ENCODE data around the gene PCSK5. TPM values are rescaled to one million over a fixed set of nuclear protein-coding genes. Genes with fewer than 3 reads are reported as not detected.
"Not testable (repeated sequence)": the region's sequence is repeated elsewhere in the genome, so short reads cannot be mapped to it uniquely, and the experiment has no call there.

Gene PCSK5
- polyA plus RNA-seq, 4 donors: 13.9 to 16.3 (median 15.0) TPM

DNA sequence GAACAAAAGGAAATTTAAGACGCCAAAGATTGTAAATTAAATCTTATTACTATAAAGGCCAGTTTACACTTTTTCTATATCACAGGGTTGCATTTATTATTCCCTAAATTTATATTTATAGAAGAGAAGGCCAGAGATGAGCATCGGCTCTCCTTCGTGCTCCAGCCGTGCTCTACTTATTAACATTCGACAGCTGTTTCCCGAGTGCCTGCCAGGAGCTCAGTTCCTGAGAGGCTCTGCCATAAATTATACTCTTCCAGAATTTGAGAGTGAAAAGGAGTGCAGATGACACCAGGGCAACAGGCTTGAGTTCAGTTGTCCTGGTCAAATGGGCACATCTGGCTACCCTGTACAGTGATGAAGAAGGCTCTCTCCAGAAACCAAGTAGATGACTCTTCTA is 70.1 kb downstream of the PCSK5 start:
- no peak for DNase-seq (ENCODE audit: low read depth in 4 of 4, low spot score in 3 of 4)

DNA sequence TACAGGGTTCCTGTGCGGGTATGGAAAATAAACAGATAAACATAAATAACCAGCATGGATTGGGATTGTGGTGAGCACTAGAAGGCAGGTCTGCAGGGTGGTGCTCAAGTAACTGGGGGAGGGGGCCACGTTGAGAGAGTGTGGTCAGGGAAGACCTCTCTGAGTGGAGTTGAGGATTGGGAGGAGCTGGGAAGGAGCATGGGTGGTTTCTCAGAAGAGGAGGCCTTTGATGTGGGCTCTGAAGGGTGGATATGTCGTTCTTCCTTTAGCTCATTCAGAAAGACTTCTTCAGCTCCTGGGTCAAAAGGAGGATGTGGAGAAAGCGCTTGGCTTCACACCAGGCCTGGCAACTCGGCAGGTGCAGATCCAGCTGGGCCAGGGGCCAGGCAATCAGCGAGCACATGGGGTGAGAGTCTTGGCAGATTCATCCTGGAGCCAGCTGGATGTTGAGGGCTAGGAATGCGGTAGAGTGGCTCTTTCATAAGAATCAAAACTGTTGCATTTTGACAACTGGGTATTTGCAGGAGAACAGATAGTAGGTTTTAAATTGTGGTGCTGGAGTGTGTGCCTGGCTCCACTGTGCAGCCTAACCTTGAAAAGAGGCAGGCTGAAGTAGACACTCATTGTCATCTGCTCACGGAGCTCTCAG is 71.7 kb downstream of the PCSK5 start:
- no peak for DNase-seq (ENCODE audit: low read depth in 4 of 4, low spot score in 3 of 4)

DNA sequence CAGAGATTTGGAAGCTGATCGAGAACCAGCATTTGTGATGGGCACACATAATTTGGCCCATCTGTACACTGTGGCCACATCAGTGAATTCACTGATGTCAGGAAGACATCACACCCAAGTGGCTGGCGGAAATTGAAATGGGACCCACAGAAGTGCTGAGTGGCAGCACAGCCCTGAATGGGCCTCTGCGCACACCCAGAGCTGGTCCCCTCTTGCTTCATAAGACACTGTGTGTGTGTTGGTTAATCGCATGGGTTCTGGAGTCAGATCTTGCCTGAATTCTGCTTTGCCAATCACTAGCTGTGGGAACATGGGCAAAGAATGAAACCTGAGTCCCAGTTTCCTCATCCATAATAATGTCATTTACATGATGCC is 72.2 kb downstream of the PCSK5 start:
- DNase-seq (ENCODE audit: low read depth in 4 of 4, low spot score in 3 of 4): no peak

DNA sequence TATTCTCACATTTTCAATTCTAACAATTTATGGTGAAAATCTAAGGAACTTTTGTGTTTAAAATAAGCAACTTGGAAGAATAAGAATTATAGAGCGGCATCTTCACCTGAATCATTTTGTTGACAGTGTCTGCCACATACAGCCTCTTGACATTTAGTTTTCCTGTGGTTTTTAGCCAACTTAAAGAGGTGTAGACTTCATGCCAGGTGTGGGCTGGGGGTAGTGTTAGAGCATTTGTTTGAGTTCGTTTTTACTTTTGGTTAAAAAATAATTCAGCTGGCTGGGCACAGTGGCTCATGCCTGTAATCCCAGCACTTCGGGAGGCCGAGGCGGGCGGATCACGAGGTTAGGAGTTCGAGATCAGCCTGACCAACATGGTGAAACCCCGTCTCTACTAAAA is 72.8 kb downstream of the PCSK5 start:
- DNase-seq (ENCODE audit: low read depth in 4 of 4, low spot score in 3 of 4): not testable (repeated sequence)

DNA sequence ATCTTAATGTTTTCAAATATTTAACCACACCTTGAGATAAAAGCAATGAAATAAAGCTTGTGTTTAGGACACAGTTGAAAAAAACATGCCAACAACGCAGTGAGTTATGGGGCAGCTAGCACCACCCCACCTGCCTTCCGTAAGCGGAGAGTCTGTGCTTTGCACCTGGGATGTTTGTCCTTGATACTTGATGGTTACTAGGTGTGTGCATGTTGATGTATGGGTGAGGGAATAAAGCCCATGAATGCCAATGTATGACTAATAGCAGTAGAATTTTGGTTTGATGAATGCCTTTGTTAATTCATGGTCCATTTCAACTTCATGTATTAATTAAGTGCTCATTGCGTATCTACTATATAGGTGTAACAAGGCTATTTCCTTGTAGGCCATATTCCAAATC is 74.0 kb downstream of the PCSK5 start:
- DNase-seq (ENCODE audit: low read depth in 4 of 4, low spot score in 3 of 4): no peak

DNA sequence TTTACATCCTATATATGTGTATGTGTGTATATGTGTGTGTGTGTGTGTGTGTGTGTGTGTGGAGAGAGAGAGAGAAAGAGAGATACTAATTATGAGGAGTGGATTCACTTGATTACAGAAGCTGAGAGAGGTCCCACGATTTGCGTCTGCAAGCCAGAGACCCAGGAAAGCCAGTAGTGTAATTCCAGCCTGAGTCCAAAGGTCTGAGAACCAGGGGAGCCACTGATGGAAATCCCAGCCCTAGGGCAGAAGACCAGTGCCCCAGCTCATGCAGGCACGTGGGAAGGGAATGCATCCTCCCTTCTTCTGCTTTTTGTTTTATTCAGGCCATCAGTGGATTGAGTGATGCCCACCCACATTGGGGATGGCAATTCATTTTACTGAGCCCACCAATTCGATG is 74.8 kb downstream of the PCSK5 start:
- DNase-seq (ENCODE audit: low read depth in 4 of 4, low spot score in 3 of 4): no peak

DNA sequence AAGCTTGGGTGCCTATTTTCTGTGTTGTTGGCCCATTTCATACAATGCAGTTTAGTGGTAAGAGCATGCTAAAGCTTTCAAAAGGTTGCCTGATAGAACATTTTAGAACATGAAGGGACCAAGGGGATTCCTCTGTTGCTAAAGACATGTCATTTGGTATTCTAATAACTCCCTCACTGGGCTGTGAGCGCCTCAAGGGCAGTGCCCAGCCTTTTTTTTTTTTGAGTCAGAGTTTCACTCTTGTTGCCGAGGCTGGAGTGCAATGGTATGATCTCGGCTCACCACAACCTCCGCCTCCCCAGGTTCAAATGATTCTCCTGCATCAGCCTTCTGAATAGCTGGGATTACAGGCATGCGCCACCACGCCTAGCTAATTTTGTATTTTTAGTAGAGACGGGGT is 77.1 kb downstream of the PCSK5 start:
- no peak for DNase-seq (ENCODE audit: low read depth in 4 of 4, low spot score in 3 of 4)

DNA sequence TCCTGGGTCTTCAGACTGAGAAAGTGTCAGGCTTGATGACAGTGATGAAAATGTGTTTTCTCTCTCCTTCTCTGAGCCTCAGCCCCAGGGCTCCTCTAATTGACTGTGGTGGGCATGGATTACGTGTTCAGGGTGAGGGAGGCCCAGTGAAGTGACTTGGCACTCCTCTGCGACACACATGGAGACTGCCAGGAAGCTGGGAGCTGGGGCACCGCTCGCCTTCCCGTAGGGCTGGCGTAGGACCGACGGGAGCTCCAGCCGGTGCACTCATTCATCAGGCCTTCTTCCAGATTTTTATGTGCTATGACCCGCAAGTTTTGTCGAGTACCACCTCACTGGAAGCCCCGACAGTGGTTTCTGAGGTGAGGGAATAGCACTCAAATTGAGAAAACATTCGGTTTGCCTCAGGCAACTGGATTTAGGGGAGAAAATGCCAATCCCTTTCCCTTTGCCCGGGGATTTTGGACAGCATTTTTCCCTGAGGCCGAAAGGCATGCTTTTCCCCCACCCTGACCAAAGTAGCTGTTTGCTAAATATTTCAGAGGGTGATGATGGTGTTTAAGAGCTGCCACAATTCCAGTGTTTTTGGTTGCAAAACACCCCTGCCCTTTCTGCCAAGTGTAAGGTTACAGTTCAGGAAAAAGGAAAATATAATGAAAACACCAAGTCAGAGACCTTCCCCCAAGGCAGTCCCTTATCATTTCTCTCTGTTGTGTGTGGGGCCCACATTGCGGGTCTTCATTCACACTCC is 83.7 kb downstream of the PCSK5 start:
- DNase-seq (ENCODE audit: low read depth in 4 of 4, low spot score in 3 of 4): no peak

DNA sequence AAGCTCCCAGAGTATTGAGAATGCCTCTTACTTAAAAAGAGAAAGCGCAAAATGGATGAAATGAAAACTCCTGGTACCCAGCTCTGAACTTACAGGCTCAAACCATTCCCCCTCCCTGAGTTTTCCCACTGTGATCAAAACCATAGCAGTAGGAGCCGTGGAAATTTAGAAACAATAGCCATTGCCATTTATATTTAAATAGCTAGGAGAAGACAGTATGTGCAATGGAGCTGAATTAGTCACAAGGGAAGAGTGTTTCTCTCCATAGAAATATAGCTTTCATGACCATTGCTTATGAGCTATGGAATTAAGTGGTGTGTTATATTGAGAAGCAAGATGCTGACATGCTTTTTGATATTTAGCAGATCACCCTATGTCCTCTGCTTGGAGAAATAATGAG is 84.6 kb downstream of the PCSK5 start:
- DNase-seq (ENCODE audit: low read depth in 4 of 4, low spot score in 3 of 4): no peak

DNA sequence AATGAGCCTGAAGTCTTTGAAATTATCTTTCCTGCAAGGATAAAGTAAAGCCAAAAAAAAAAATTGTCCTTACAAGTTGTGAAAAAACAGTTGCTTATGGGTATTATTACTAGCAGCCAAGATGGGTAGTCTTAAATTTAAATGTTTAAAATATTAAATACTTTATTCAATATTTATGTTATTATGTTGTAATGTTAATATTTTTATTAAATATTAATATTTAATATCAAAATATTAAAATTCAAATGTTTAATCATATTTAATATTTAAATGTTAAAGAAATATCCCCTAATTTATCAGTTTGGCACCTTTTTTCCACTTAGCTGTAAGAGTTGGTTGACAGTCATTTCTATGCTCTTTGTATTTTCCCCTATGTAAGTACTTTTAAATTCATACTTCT is 86.1 kb downstream of the PCSK5 start:
- DNase-seq (ENCODE audit: low read depth in 4 of 4, low spot score in 3 of 4): no peak

DNA sequence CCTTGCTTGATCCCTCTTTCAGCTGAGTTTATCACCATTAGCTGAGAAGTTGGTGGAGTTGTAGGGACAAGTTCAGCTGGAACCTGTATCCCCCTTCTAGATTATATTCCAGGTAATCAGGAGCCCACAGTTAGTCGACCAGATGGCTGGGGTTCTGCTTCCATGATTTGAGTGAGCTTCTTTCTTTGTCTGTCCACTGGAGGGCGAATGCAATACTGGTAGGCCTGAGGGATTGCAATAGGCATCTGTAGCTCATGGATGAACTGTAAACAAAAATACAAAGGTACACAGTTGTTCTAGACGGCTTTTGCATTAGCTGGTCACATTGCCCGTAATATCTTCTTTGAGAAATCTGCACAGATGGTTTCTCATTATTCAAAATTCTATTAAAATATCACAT is 88.9 kb downstream of the PCSK5 start:
- DNase-seq (ENCODE audit: low read depth in 4 of 4, low spot score in 3 of 4): no peak

DNA sequence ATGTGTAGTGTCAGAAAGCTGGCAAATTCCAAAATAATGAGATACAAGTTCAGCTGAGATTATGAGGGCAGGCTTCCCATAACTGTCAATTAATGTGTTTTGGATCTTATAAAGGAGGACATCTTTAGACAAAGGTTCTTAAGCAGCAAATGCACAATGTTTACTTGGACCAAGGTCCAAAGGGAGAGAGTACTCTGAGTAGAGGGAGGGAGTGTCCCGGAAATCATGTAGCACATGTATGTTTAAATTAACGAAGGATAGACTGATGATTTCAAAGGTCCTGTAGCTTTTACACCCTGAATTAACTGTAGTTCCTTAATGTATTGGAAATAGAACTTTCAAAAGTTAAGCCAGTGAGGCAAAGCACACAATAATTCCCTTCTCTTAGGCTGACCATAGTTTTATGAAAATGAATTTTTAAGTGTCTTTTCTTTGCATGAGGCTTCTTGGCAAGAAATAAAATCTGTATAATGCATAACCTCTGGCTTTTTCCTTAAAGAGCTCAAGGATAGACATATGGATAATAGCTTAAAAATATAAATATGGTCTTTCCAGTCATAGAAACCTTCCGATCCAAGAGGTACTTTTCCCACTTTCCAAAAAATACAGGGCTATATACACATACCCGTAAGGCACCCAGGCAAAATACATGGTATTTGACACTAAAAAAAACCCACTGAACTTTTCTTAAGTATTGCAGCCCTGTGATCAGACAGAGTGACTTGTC is 93.0 kb downstream of the PCSK5 start:
- DNase-seq (ENCODE audit: low read depth in 4 of 4, low spot score in 3 of 4): no peak

DNA sequence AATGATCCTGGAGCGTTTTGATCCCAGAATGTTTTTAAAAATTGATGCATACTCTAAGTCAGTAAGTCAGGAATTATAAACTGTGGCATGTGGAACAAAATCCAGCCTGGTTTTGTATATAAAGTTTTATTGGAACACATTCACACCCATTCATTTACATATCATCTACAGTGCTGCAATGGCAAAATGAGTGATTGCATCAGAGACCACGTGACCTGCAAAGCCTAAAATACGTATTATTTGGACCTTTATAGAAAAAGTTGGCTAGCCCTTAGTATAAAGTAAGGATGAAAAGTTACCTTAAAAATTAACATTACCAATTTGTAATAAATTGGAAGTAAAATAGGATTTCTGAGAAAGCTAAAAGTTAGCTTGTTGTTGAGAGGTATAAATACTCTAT is 95.0 kb downstream of the PCSK5 start:
- no peak for DNase-seq (ENCODE audit: low read depth in 4 of 4, low spot score in 3 of 4)

DNA sequence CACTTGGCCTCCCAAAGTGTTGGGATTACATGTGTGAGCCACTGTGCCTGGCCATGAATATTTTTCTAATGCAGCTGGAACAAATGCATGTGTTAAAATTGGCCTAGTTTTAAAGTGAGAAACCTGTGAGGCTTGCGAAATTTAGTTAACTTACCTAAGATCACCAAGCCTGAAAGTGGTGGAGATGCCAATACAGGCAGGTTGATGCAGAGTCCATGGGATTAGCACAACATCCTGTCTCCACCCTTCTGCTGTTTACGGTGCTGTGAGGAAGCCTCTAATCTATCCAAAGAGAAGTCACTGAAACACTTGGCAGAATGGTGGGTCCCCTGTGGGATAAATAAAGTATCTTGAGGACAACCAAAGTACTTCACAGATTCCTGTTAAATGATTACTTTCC is 98.2 kb downstream of the PCSK5 start:
- no peak for DNase-seq (ENCODE audit: low read depth in 4 of 4, low spot score in 3 of 4)

DNA sequence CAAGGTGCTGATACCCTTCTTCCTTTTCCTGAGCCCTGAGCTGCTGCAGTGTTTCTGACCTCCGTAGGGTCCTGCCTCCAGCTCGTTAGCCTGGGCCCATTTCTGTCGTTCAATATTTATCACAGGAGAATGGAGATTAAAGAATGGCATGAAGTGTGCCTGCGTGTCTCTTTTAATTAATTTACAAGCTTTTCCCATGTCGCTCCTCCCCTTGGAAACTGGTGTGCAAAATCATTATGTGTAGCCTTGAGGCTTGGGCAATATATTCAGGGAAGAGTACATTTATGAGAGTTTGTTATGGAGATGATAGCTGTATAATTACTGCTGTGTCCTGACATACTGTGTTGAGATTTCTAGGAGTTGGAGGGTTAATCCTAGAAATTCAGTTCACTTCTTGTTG is 99.7 kb downstream of the PCSK5 start:
- no peak for DNase-seq (ENCODE audit: low read depth in 4 of 4, low spot score in 3 of 4)

DNA sequence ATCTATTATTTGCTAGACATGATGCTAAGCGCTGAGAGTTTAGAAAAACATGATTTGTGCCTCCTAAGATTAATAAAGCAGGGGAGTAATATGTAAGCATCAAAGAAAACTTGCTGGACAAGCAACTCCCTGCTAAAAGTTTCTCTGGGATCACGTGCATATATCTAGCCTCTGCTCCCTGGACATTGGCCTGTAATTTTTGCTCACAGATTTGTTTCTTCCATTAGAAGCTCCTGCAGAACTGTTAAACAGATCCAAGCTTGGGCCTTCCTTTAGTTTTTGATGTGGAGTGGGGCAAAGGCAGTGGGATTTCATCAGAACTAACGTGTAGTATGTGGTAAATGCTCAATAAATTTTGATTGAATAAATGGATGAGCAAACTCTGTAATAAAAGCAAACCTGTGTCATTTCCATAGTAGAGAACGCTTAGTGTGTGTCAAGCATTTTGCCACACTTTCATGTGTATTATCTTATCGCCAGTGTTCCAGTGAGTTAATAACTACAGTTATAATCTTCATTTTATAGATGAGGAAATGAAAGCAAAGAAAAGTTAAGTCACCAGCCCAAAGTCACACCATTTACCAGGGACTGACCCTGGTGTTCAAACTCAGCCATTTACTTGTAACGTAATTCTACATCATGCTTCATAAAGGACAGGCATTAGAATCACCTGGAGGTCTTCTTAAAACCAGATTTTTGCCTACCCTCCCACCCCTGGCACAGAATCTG is 100.3 kb downstream of the PCSK5 start:
- no peak for DNase-seq (ENCODE audit: low read depth in 4 of 4, low spot score in 3 of 4)

DNA sequence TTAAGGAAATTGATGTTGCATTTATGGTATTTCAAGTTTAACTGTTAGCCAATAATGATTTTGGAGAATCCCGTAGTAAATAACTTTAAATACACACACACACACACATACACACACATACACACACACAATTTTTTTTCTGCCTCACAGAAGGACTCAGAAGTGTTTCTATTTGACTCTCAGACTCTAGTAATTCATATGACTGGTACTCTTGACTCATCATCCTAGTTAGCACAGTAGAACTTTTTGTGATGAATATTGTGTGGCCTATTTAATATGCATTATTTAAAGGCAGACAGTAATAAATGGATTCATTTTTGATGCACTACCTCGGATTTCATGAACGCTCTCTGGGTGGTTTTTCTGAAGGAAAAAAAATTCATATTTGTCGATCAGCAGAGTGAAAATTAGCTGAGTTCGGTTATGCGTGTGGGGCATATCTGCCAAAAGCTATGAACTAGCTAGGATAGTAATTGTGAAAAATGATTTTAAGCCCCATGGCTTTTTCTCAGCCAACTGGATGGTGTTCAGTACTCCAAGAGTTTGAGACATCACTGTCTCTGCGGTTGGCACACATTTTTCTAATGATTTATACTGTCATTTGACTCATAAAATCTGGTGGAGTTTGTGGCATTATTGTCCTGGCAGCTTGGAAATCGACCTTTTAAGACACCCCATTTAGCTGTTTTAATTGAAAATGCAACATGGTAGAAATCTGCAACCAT is 102.2 kb downstream of the PCSK5 start:
- no peak for DNase-seq (ENCODE audit: low read depth in 4 of 4, low spot score in 3 of 4)

DNA sequence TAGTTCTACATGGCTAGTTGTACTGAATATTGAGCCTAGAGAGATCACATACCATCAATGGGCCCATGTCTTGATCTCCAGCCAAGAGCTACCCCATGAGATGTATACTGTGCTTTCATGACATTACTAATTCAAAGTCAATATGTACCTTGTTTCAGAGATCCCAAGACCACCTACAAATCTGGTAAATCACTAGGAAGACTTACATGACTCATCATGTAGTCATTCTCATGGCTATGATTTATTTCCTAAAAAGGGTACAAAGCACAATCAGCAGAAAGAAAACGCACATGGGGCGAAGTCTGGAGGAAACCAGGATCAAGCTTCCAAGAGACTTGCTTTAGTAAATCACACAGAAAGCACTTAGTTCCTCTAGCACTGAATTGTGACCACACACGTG is 103.0 kb downstream of the PCSK5 start:
- no peak for DNase-seq (ENCODE audit: low read depth in 4 of 4, low spot score in 3 of 4)

DNA sequence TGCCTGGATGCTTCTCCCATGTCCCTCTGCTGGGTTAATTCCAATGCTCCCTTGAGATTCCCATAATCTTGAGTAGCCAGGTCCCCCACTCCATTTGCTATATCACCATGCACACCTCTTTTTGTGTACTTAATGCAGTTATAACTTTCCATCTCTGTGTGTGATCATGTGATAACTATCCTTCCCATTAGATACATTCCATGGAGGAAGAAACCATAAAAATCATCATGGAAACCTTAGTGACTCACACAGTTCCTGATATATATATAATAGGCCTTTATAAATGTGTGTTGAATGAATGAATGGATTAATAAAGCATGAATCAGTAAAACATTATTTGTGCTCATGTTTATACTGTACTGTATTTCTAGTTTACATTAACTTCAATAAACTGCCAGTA is 104.6 kb downstream of the PCSK5 start:
- DNase-seq (ENCODE audit: low read depth in 4 of 4, low spot score in 3 of 4): no peak

DNA sequence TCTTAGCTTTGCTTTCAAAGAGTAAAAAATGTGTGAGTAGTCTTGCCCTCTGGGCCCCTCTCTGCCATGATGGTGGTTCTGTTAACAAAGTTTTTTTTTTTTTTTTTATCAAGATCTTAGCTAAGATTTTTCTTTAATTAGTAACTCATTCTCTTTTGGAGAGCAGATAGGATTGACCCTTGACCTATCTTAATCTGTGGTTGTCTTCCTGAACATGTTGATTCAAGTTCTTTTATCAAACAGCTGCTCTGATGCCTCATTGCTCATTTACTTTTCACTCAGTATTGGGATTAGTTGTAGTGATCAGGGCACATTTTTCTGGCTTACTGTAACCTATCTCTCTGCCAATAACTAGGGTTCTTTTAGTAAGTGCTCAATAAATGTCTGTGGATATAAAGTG is 106.3 kb downstream of the PCSK5 start:
- DNase-seq (ENCODE audit: low read depth in 4 of 4, low spot score in 3 of 4): no peak

DNA sequence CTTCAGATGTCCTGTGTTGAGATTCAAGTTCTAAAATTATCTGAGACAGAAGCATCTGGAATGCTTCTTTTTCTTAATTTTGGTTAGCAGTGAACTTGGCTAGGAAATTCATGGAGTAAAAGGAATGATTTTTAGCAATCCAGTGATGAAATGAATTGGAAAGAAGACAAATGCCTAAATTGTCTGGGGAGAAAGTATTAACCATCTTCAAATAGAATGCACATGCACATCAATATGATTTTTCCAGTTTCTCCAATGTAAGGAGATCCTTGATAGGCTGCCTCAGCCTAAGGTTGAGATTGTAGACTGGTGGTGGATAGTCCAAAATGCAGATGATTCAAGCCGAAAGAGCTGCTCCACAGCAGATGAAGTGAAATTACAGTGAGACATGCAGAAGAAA is 106.7 kb downstream of the PCSK5 start:
- no peak for DNase-seq (ENCODE audit: low read depth in 4 of 4, low spot score in 3 of 4)
